ENCODE measurements around the gene FANCD2.

FANCD2 gene

GRCh38 chr3:10026084-10026890 is at the start of gene FANCD2:
Gene FANCD2, plus strand, starts transcription at chr3:10026437. Its CDS starts 2,221 bp downstream, at chr3:10028658.
- H3K36me3 ChIP-seq (ENCODE audit: insufficient read depth, low read length) = no peaks in the 10 kb centered on the region
- peaks cover 22% of the 10 kb centered on the region for H3K4me1 ChIP-seq (ENCODE audit: insufficient read depth, low read length, poor library complexity, severe bottlenecking)
- peak within 1 kb of the TSS; percentile 94 for H3K4me3 ChIP-seq (ENCODE audit: low read length, poor library complexity, severe bottlenecking)
- no peaks in the 10 kb centered on the region for H3K9me2 ChIP-seq (replicated peaks; ENCODE audit: low read depth, low read length)
- H2AFZ ChIP-seq (ENCODE audit: low read length) = peak within 1 kb of the TSS; percentile 94
- peak within 1 kb of the TSS; percentile 93 for H3K4me2 ChIP-seq (ENCODE audit: low read depth, low read length, poor library complexity, severe bottlenecking)
- peak within 1 kb of the TSS; percentile 83 for H3K9ac ChIP-seq (ENCODE audit: low read depth, low read length, poor library complexity, severe bottlenecking)
- TF ChIP-seq EZH2phosphoT487 (IDR thresholded peaks at IDR 0.05; ENCODE audit: borderline replicate concordance) (no peak), CTCF (conservative IDR thresholded peaks at IDR 0.05; ENCODE audit: low read length) (no peak)
- H4K20me1 ChIP-seq (ENCODE audit: insufficient read depth, low read length, poor library complexity, severe bottlenecking) = peaks cover 4% of the 10 kb centered on the region
- peaks cover 68% of the 10 kb centered on the region for H3K79me2 ChIP-seq (ENCODE audit: insufficient read depth, low read length)
- no peaks in the 10 kb centered on the region for H3F3A ChIP-seq (ENCODE audit: low read depth)
- no peaks in the 10 kb centered on the region for H3K27me3 ChIP-seq (ENCODE audit: insufficient read depth, low read length, poor library complexity, severe bottlenecking)
- no peaks in the 10 kb centered on the region for H3K9me3 ChIP-seq (ENCODE audit: insufficient read depth, low read depth, low read length)

GRCh38 chr3:9976721-9977709 is 49.2 kb upstream of the FANCD2 start:
- no peak overlapping the region for H2AFZ ChIP-seq (ENCODE audit: low read length)
- no peak overlapping the region for H3K9ac ChIP-seq (ENCODE audit: low read depth, low read length, poor library complexity, severe bottlenecking)
- H3F3A ChIP-seq (ENCODE audit: low read depth) = no peaks in the 10 kb centered on the region
- peaks cover 3% of the 10 kb centered on the region for H4K20me1 ChIP-seq (ENCODE audit: insufficient read depth, low read length, poor library complexity, severe bottlenecking)
- H3K27me3 ChIP-seq (ENCODE audit: insufficient read depth, low read length, poor library complexity, severe bottlenecking) = no peaks in the 10 kb centered on the region
- H3K4me2 ChIP-seq (ENCODE audit: low read depth, low read length, poor library complexity, severe bottlenecking) = no peak overlapping the region
- H3K79me2 ChIP-seq (ENCODE audit: insufficient read depth, low read length) = peaks cover 3% of the 10 kb centered on the region; the same call in 1 of the 2 replicates
- H3K4me1 ChIP-seq (ENCODE audit: insufficient read depth, low read length, poor library complexity, severe bottlenecking) = peaks cover 6% of the 10 kb centered on the region
- no peaks in the 10 kb centered on the region for H3K9me2 ChIP-seq (replicated peaks; ENCODE audit: low read depth, low read length)
- peaks cover 31% of the 10 kb centered on the region; the same call in 1 of the 2 replicates for H3K36me3 ChIP-seq (ENCODE audit: insufficient read depth, low read length)
- no peak overlapping the region for H3K4me3 ChIP-seq (ENCODE audit: low read length, poor library complexity, severe bottlenecking)
- H3K9me3 ChIP-seq (ENCODE audit: insufficient read depth, low read depth, low read length) = no peaks in the 10 kb centered on the region
- no peak for TF ChIP-seq EZH2phosphoT487 (IDR thresholded peaks at IDR 0.05; ENCODE audit: borderline replicate concordance)
- TF ChIP-seq CTCF (conservative IDR thresholded peaks at IDR 0.05; ENCODE audit: low read length) = no peak

GRCh38 chr3:9978710-9979305 is 47.4 kb upstream of the FANCD2 start:
- peaks cover 21% of the 10 kb centered on the region; the same call in 1 of the 2 replicates for H3K36me3 ChIP-seq (ENCODE audit: insufficient read depth, low read length)
- H3F3A ChIP-seq (ENCODE audit: low read depth) = no peaks in the 10 kb centered on the region
- H3K4me2 ChIP-seq (ENCODE audit: low read depth, low read length, poor library complexity, severe bottlenecking) = no peak overlapping the region
- H4K20me1 ChIP-seq (ENCODE audit: insufficient read depth, low read length, poor library complexity, severe bottlenecking) = peaks cover 3% of the 10 kb centered on the region
- no peaks in the 10 kb centered on the region for H3K27me3 ChIP-seq (ENCODE audit: insufficient read depth, low read length, poor library complexity, severe bottlenecking)
- H3K9ac ChIP-seq (ENCODE audit: low read depth, low read length, poor library complexity, severe bottlenecking) = no peak overlapping the region
- no peaks in the 10 kb centered on the region for H3K9me2 ChIP-seq (replicated peaks; ENCODE audit: low read depth, low read length)
- H3K79me2 ChIP-seq (ENCODE audit: insufficient read depth, low read length) = peaks cover 3% of the 10 kb centered on the region; the same call in 1 of the 2 replicates
- TF ChIP-seq EZH2phosphoT487 (IDR thresholded peaks at IDR 0.05; ENCODE audit: borderline replicate concordance) (no peak), CTCF (conservative IDR thresholded peaks at IDR 0.05; ENCODE audit: low read length) (no peak)
- no peak overlapping the region for H2AFZ ChIP-seq (ENCODE audit: low read length)
- no peaks in the 10 kb centered on the region for H3K9me3 ChIP-seq (ENCODE audit: insufficient read depth, low read depth, low read length)
- H3K4me1 ChIP-seq (ENCODE audit: insufficient read depth, low read length, poor library complexity, severe bottlenecking) = peaks cover 6% of the 10 kb centered on the region
- H3K4me3 ChIP-seq (ENCODE audit: low read length, poor library complexity, severe bottlenecking) = no peak overlapping the region
